ENCODE measurements around the gene CCDC85C.

Gene CCDC85C

DNA sequence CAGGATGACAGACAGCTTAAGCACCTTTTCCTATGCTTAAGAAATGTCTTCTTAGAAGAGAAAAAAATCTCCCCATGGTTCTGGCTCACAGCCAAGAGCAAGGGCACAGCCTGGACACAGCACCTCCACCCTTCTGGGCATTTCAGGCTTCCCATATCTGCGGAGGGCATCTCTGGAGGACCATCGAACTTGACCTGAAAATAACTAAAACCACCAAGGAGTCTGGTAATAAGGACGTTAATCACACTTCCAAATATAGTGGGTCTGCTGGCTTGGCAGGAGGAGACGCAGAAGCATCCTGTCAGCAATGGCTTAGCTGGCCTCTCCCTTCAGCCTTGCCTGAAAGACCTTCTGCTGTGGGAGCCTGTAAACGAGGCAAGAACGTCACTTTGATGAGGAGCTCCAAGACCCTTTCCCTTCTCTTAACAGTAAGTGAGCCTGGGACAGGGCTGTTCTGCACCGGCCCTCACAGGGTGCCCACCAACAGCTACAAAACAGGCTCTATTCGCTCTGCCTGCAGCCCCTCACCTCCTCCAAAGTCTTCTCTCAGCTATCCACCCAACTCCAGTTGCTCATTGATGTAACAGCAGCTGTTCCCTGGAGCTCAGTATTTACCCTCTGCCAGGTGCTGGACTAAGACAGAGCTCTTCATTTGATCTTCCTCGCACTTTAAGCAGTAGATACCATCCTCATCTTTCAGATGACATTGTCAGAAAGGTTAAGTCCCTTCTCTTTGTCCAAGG, 136.5 kb downstream of the CCDC85C start:
- DNase-seq, result peak; percentile 80

DNA sequence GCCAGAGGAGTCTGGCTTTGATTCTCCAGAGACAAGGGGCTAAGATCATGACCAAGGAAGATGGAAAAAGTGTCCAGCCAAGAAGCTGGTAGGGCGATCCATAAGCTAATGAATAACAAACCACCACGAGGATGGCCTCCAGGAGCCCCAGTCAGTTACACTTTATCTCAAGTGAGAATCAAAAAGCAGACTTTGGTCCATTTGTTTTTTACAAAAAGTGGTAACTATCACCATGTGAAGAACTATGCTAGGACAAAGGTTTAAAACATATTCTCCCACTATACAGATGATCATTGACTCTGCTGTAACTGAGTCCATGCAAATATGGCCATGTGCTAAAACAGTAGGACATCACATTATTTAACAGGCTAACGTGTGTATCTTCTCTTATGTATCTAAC, 137.2 kb downstream of the CCDC85C start:
- DNase-seq, result no peak

DNA sequence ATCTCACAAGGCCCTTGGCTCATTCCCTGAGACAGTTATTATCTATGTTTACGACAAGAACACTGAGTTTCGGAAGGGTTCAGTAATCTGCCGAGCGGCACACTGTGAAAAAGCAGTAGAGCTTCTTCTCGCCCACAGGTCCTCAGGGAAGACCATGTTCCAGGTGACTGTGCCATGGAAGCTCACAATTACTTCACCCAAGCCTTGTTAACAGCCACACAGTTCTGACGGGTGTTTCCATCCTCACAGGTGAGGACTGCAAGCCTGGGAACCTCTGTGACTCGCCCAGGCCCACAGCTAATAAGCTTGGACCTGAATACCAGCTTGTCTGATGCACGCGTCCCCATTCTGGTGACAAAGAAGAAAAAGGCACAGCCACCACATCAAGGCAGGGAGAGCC, 138.7 kb downstream of the CCDC85C start:
- DNase-seq, result no peak

DNA sequence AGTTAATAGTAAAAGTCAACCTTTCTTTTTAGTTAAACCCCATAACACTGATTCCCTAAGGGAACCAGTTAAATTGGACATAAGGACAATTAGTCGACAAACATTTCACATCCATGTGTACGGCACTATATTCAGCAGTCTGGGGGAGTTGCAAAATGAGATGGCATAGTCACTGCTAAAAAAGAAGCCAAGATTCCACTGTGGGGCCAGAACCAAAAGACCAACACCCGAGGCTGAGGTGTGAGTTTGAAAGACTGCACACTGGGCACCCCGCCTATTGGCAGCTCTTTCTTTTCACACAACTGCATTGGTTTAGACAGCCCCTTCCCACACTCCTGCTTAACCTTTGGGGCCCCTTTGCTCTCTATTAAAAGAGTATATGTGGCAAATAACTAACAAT, 140.0 kb downstream of the CCDC85C start:
- DNase-seq, result no peak

DNA sequence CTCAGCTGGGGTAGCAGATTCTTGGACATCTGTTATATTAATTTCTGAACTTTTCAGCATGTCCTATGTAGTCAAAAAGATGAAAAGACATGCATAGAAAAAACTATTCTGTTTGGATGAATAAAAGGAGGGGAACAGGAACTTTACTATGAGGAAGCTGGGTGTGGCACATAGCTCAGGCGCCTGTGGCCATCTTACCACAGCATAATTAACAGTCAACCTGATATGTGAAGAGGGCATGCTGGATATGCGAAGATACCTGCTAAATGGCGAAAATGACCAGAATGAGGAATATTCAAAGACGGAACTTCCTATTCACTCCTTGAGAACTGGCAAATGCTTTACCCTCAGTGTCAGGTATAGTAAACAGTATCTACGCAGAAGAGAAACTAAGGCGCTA, 141.8 kb downstream of the CCDC85C start:
- no peak for DNase-seq

DNA sequence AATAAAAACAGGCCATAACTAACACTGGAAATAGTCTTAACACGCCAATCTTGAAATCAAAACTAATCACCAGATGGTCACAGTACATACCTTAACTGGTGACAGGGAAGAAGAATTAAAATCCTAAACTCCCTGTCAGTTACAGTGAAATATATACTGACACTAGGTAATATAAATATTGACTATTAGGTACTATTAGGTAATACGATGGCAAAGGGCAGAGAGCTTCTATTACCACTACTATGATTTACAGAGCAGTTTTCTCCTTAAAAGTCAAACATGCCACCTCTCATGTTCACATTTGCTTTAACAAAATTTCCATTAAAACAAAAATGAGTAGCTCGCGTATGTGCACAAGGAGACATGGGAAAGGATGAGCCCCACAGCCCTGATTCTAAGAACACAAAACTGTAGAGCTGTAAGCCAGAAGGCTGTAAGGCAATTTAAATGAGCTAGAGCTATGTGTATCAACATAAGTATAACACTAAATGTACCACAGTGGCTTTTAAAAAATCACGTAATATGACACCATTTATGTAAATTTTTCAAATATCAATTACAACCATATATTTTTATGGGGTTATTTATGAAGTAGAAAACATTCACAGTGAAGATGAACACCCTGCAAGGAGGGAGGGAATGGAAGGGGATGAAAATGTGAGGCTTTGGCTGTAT, 142.5 kb downstream of the CCDC85C start:
- peak; percentile 13 for DNase-seq

DNA sequence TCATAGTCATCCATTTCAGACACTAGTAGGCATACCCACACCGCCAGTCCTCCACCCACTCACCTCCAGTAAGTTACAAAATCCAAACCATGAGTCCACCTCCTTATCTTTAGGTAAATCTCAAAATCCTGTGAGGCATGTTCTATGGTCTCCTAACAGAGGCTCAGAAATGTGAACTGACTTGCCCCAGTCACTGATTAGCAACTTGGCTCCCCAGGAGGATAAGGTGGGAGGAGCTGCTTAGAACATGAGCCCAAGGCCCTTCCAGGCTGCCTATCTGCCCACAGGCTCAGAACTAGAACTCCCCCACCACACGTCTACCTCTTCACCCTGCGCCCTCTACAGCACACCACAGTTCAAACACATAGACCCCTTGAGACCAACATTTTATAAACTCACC, 143.2 kb downstream of the CCDC85C start:
- peak; percentile 11 for DNase-seq

DNA sequence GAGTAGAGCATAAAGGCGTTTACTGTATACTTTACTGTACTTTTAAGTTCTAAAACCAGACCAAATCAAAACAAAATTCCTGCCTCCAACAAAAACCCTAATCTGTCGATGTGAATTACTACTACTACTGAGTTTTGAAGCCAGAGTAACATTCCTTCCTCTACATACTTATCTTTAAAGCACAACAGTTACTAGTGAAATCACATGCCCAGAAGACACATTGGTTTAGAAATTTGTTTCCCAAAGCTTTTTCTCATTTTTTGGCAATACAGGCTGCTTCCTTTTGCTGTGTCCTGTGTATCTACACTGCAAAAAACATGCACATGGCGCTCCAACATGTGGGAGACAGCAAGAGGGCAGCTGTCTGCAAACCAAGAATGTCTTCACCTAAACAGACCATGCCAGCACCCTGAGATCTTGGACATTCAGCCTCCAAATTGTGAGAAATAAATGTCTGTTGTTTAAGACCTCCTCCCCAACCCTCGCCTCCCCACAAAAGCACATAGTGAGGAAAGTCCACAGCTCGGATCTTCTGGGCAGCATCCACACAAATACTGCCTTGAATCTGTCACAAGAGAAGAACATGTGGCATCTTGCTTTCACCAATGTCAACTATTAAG, 144.4 kb downstream of the CCDC85C start:
- no peak for DNase-seq

DNA sequence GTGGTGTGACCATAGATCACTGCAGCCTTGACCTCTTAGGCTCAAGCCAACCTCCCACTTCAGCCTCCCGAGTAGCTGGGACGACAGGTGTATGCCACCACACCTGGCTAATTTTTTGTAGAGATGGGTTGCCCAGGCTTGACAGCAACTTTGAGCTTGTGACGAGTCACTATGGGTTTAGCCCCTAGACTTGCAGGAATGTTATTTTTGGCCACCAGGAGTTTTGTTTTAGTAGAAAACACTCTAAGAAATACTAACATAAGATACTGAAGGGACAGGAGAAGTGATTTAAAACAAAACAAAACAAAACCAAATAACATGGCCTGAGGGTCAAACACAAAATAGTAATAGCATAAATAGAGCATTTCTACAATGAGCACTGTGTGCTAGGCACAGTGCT, 149.8 kb downstream of the CCDC85C start:
- no peak for DNase-seq

DNA sequence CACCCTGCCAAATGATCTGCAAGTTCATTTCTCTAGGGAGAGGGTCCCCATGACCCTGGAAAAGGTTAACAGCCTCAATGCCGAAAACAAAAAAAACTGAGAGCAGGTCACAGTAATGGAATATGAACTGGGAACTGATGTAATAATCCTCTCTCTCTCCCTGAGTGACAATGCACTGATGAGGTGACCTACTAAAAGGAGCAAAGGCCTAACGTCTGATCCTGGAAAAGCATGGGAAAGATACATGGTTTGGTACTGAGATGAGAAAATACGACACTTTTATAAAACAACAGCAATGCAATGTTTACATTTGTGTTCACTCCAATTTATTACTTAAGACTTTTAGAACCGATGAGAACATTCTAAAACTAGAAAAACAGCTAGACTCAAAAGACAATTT, 151.0 kb downstream of the CCDC85C start:
- no peak for DNase-seq

DNA sequence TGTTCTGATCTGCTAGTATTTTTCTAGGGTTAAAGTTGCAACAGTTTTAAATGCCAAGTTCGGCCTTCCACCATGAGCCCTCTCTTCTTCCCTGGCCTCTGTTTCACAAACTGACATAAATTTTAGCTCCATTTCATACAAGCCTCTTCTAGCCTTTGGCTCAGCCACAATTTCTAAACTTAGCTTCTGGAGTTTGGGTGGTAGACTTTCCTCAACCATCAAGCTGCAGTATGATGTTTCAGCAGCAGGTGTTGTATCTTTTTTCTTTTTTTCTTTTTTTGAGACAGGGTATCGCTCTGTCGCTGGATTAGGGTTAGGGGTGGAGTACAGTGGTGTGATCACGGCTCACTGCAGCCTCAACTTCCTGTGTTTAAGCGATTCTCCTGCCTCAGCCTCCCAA, 152.8 kb downstream of the CCDC85C start:
- DNase-seq, result no peak

DNA sequence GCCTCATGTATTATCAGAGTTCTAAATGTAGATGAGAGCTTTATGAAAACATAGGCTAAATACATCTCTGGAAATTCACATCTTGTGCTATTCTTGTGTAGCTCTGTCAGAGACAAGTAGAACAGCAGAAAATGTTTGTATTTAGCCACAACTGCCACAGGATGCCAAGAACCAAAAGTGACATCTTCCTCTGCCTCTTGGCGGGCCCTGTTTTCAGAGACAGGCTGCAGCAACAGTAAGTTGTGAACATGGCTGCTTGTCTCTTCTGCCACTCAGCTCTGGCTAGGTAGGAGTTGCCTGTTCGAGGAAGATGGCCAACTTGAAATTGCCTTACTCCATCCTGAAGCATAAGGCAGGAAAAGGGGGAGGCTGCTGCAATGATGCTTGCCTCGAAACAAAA, 153.7 kb downstream of the CCDC85C start:
- no peak for DNase-seq
